H9 (cell line): ENCODE measurements around the gene PDE2A. TPM values are rescaled to one million over a fixed set of nuclear protein-coding genes. Genes with fewer than 3 reads are reported as not detected.

ENCODE experiments used
- DNase-seq: peaks from one replicate; pipeline ENCODE4 v3.0.0-alpha.2; 2017
- H2AFZ ChIP-seq: one replicate; pipeline ENCODE4 v1.6.1; 2013; ENCODE audit warnings: mild to moderate bottlenecking, low read length, control low read depth, moderate library complexity
- H2AK5ac ChIP-seq: 2 replicates; pipeline ENCODE4 v1.6.1; 2013; ENCODE audit warnings: low read length, control low read depth, mixed read lengths; ENCODE audit not compliant: insufficient read length
- H2BK120ac ChIP-seq: one replicate; pipeline ENCODE4 v1.6.1; 2013; ENCODE audit warnings: low read depth, mild to moderate bottlenecking, low read length, control low read depth, inconsistent platforms; ENCODE audit not compliant: poor library complexity, severe bottlenecking
- H2BK12ac ChIP-seq: 2 replicates; pipeline ENCODE4 v1.6.1; 2013; ENCODE audit warnings: low read length, control low read depth, mixed read lengths, low read depth; ENCODE audit not compliant: insufficient read length
- H2BK15ac ChIP-seq: 2 replicates; pipeline ENCODE4 v1.6.1; 2013; ENCODE audit warnings: low read depth, low read length, control low read depth
- H2BK20ac ChIP-seq: one replicate; pipeline ENCODE4 v1.6.1; 2013; ENCODE audit warnings: low read depth, mild to moderate bottlenecking, low read length, control low read depth, inconsistent platforms; ENCODE audit not compliant: poor library complexity, severe bottlenecking
- H2BK5ac ChIP-seq: 2 replicates; pipeline ENCODE4 v1.6.1; 2013; ENCODE audit warnings: low read length, control low read depth, mixed read lengths; ENCODE audit not compliant: insufficient read length
- H3K14ac ChIP-seq: 2 replicates; pipeline ENCODE4 v1.6.1; 2013; ENCODE audit warnings: low read length, control low read depth; ENCODE audit not compliant: insufficient read depth
- H3K18ac ChIP-seq: 2 replicates; pipeline ENCODE4 v1.6.1; 2013; ENCODE audit warnings: low read depth, mild to moderate bottlenecking, mixed read lengths, low read length, control low read depth; ENCODE audit not compliant: insufficient read length
- H3K23ac ChIP-seq: 2 replicates; pipeline ENCODE4 v1.6.1; 2013; ENCODE audit warnings: low read length, control low read depth, mixed read lengths, low read depth; ENCODE audit not compliant: insufficient read length
- H3K23me2 ChIP-seq: 2 replicates; pipeline ENCODE4 v1.6.1; 2013; ENCODE audit warnings: low read depth, mild to moderate bottlenecking, mixed read lengths, low read length, control low read depth; ENCODE audit not compliant: insufficient read length, poor library complexity, severe bottlenecking
- H3K27ac ChIP-seq: 2 replicates; pipeline ENCODE4 v1.5.1; 2013; ENCODE audit warnings: low read length, control low read depth, mixed read lengths, low read depth; ENCODE audit not compliant: insufficient read length
- H3K27me3 ChIP-seq: 2 replicates; pipeline ENCODE4 v1.6.1; 2013; ENCODE audit warnings: low read length, control low read depth, inconsistent platforms; ENCODE audit not compliant: insufficient read depth
- H3K4ac ChIP-seq: 2 replicates; pipeline ENCODE4 v1.6.1; 2013; ENCODE audit warnings: low read depth, mild to moderate bottlenecking, control low read depth, inconsistent platforms, low read length, moderate library complexity
- H3K4me1 ChIP-seq: 2 replicates; pipeline ENCODE4 v1.6.1; 2013; ENCODE audit warnings: low read length, control low read depth, inconsistent platforms; ENCODE audit not compliant: insufficient read depth
- H3K4me2 ChIP-seq: 2 replicates; pipeline ENCODE4 v1.6.1; 2013; ENCODE audit warnings: low read length, control low read depth, mixed read lengths; ENCODE audit not compliant: insufficient read length, insufficient read depth
- H3K56ac ChIP-seq: 2 replicates; pipeline ENCODE4 v1.6.1; 2013; ENCODE audit warnings: low read depth, mild to moderate bottlenecking, mixed read lengths, low read length, control low read depth; ENCODE audit not compliant: insufficient read length
- H3K79me1 ChIP-seq: 2 replicates; pipeline ENCODE4 v1.6.1; 2013; ENCODE audit warnings: low read depth, mild to moderate bottlenecking, moderate library complexity, low read length, control low read depth, inconsistent platforms; ENCODE audit not compliant: insufficient read depth, poor library complexity, severe bottlenecking
- H3K79me2 ChIP-seq: 2 replicates; pipeline ENCODE4 v1.6.1; 2013; ENCODE audit warnings: low read length, control low read depth, inconsistent platforms; ENCODE audit not compliant: insufficient read depth
- H3K9ac ChIP-seq: 2 replicates; pipeline ENCODE4 v1.6.1; 2013; ENCODE audit warnings: low read length, control low read depth, mixed read lengths; ENCODE audit not compliant: insufficient read length; ENCODE audit errors: extremely low read depth
- H3K9me3 ChIP-seq: one replicate; pipeline ENCODE4 v1.6.1; 2013; ENCODE audit warnings: low read depth, low read length, inconsistent platforms; ENCODE audit not compliant: control insufficient read depth
- H3T11ph ChIP-seq: one replicate; pipeline ENCODE4 v1.6.1; 2013; ENCODE audit warnings: mild to moderate bottlenecking, low read length, control low read depth, inconsistent platforms
- H4K20me1 ChIP-seq: one replicate; pipeline ENCODE4 v1.6.1; 2013; ENCODE audit not compliant: control insufficient read depth, insufficient read length, insufficient read depth
- H4K5ac ChIP-seq: 2 replicates; pipeline ENCODE4 v1.6.1; 2013; ENCODE audit warnings: low read depth, mild to moderate bottlenecking, mixed read lengths, low read length, control low read depth; ENCODE audit not compliant: insufficient read length
- H4K8ac ChIP-seq: replicated peaks from 2 replicates; pipeline ENCODE4 v1.6.1; 2013; ENCODE audit warnings: low read length, control low read depth, mixed read lengths, low read depth; ENCODE audit not compliant: insufficient read length
- H4K91ac ChIP-seq: 2 replicates; pipeline ENCODE4 v1.6.1; 2013; ENCODE audit warnings: low read depth, mild to moderate bottlenecking, moderate library complexity, mixed read lengths, low read length, control low read depth; ENCODE audit not compliant: insufficient read length
- H3K27ac Mint-ChIP-seq, 3 experiments: 2 replicates in 2 of 3; 3 replicates in 1 of 3; pipeline ENCODE4 v1.8.0; 2020 to 2021; ENCODE audit warnings: mixed read lengths in 3 of 3, mild to moderate bottlenecking in 1 of 3, moderate library complexity in 1 of 3
- H3K27me3 Mint-ChIP-seq: 2 replicates; pipeline ENCODE4 v1.8.0; 2021; ENCODE audit warnings: low read depth, mild to moderate bottlenecking, moderate library complexity, mixed read lengths
- H3K36me3 Mint-ChIP-seq, 3 experiments: 2 replicates in 2 of 3; 3 replicates in 1 of 3; pipeline ENCODE4 v1.8.0; 2020 to 2021; ENCODE audit warnings: low read depth in 3 of 3, mixed read lengths in 3 of 3; ENCODE audit not compliant: insufficient read depth in 1 of 3
- H3K4me1 Mint-ChIP-seq, 2 experiments: 2 replicates each; pipeline ENCODE4 v1.8.0; 2020; ENCODE audit warnings: mixed read lengths in 2 of 2
- H3K4me3 Mint-ChIP-seq, 2 experiments: 2 replicates in 1 of 2; 3 replicates in 1 of 2; pipeline ENCODE4 v1.8.0; 2020 to 2021; ENCODE audit warnings: mild to moderate bottlenecking in 2 of 2, mixed read lengths in 2 of 2, moderate library complexity in 1 of 2
- H3K9me3 Mint-ChIP-seq, 2 experiments: 2 replicates in 1 of 2; 3 replicates in 1 of 2; pipeline ENCODE4 v1.8.0; 2020; ENCODE audit warnings: mild to moderate bottlenecking in 2 of 2, mixed read lengths in 2 of 2, moderate library complexity in 1 of 2
- CTCF ChIP-seq: fragments of 200-600 bp; sonication (generic); conservative IDR thresholded peaks from 3 replicates; pipeline ENCODE4 v1.8.0; 2021; ENCODE audit warnings: antibody characterized with exemption, mild to moderate bottlenecking
- WGBS: extraction: QIAGEN DNeasy Blood & Tissue Kit; methylation state at CpG from one replicate; pipeline ENCODE4 v1.1.7; 2013; ENCODE audit warnings: missing lambda C conversion rate, low lambda C conversion rate, mixed read lengths; ENCODE audit not compliant: insufficient read length; ENCODE audit errors: extremely low coverage; 5-methylcytosine and 5-hydroxymethylcytosine counted together
- total RNA-seq: library from RNA; stranded (reverse); gene quantifications from 2 replicates; pipeline ENCODE4 v1.2.1, GENCODE V29; 2021

PDE2A gene
- total RNA-seq, 1 experiment from 2014 or later: 3.4 TPM

- peak overlapping the region; percentile 81 for H2AFZ ChIP-seq
- H3K79me2 ChIP-seq: no peaks in the 10 kb centered on the region
- H3K4ac ChIP-seq: no peak overlapping the region
- H3T11ph ChIP-seq: no peak overlapping the region
- Mint-ChIP-seq H3K9me3 (no peaks in the 10 kb centered on the region), H3K36me3 (peaks cover 0 to 4% (median 0%) of the 10 kb centered on the region in 3 experiments; a peak in 1 of 7 replicates), H3K4me3 (no peak overlapping the region; a peak in 1 of 5 replicates), H3K4me1 (peaks cover 24 to 27% of the 10 kb centered on the region in 2 experiments), H3K27me3 (peaks cover 15% of the 10 kb centered on the region), H3K27ac (peak overlapping the region; percentile 48 to 93 (median 88); a peak in 5 of 7 replicates)
- no peak overlapping the region for H2BK12ac ChIP-seq
- H2BK15ac ChIP-seq: no peak overlapping the region
- H3K18ac ChIP-seq: no peak overlapping the region
- peak overlapping the region; percentile 26 for H3K4me2 ChIP-seq
- no peak overlapping the region for H3K56ac ChIP-seq
- DNase-seq: peak; percentile 55
- no peak overlapping the region for H2AK5ac ChIP-seq
- H3K27ac ChIP-seq: peak overlapping the region; percentile 38
- no peaks in the 10 kb centered on the region for H3K27me3 ChIP-seq
- no peak overlapping the region for H3K14ac ChIP-seq
- no peaks in the 10 kb centered on the region for H4K20me1 ChIP-seq
- no peak overlapping the region for H4K5ac ChIP-seq
- peaks cover 4% of the 10 kb centered on the region; the same call in 1 of the 2 replicates for H3K4me1 ChIP-seq
- H2BK20ac ChIP-seq: no peak overlapping the region
- H3K9me3 ChIP-seq: no peaks in the 10 kb centered on the region
- TF ChIP-seq CTCF: peak; percentile 63
- no peak overlapping the region for H4K91ac ChIP-seq
- H3K23ac ChIP-seq: no peak overlapping the region
- no CpG with 5 or more reads among the region's 3 CpGs for WGBS
- no peak overlapping the region for H3K9ac ChIP-seq
- H3K23me2 ChIP-seq: no peaks in the 10 kb centered on the region
- no peak overlapping the region for H2BK120ac ChIP-seq
- no peak overlapping the region for H2BK5ac ChIP-seq
- H4K8ac ChIP-seq: no peak overlapping the region
- no peaks in the 10 kb centered on the region for H3K79me1 ChIP-seq
Observed at GRCh38 chr11:72535194-72535547, 139.1 kb downstream of the PDE2A start.
